HG03558 (cell line): ENCODE data around the gene RAB3C.
A peak's percentile ranks its signal among the peaks of the same experiment; 100 is the strongest.

ENCODE experiments used
- ATAC-seq: cut with Tn5 transposase; IDR thresholded peaks from one replicate; pipeline ENCODE4 v1.9.1; 2021; ENCODE audit warnings: moderate number of reproducible peaks; ENCODE audit not compliant: unreplicated experiment; ENCODE audit errors: extremely low read depth

RAB3C gene

DNA sequence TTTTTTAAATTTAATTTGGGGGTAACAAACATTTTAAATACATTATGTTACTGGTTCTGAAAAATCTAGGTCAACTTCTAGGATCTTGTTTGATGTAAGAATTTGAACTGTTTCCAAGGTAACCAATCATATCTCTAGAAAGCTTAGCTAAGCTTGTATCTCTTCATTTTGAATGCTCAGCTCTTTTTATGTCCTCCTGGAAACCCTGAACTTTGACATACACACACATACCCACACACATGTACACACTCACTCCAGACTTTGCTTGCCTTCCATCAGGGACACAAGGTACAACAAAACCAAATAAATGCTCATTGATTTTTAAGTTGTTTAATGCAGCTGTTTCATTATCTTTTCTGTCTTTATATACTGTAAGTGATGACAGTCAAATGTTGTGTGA is 178.5 kb downstream of the RAB3C start:
- ATAC-seq = no peak

DNA sequence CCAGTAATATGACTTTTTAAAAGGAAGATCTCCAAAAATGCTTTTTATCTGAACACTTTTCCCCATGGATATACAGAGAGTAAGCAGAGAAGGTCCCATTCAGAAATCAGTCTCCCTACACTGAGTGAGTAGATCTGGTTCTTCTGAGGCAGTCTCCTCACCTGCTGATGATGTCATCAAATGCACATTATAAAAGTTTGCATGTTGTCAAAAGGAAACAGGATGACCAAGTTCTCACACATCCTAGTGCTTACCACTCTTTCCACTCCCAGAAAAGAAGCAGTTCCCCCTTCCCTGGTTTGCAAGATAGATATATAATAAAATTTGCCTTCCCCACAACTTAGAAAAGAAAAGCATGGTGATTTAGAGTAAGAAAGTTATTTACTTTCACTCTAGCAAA is 180.5 kb downstream of the RAB3C start:
- no peak for ATAC-seq

DNA sequence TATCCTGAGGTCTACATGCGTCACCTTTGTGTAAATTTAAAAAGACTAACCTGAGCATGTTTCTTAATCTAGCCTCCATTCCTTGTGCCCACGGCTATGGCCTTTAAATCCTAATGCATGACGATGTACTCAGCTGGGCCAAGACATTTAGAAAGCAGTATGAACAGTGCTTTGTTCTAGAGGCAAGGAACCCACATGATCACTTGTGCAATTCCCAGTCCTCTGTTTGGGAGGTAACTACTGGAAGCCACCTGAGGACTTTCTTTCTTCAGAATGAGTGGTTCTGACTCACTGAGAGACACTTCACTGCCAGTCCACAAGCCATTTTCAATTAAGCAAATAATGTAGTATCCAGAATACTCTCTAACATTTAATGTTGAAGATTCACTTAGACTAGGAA is 181.3 kb downstream of the RAB3C start:
- ATAC-seq = no peak

DNA sequence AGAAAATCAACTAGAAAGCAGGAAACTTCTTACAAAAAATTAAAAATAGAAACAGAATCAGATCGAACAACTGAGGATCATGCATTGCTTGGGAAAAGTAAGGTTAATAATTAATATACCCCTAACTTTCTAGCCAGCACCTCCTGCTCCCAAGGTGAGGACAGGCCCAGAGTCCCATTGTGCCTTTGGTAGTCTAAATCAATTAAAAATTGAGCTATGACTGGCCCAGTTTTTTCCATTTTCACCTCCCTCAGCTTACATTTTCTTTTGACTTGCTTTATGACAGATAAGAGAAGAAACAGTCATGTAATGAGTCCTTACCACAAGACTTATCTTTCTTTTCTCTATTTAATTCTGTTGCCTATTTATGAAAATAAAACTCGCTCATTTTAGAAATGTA is 182.2 kb downstream of the RAB3C start:
- ATAC-seq = no peak

DNA sequence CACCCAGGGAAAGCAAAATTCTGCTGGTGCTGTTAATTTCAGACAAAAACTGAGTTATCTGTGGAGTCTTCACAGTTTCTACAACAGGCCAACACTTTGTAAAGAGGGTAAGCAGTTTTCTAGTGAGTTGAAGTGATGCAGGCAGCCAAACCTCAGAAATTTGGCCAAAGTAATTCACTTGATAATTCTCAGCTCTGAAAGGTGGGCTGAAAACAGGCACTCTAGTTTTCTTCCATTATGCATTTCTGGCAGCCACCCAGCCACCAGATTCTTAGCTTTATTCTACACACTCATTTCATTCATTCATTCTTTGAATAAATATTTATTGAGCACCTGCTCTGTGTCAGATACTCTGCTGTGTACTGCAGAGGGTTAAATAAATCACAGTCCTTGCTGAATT is 184.2 kb downstream of the RAB3C start:
- ATAC-seq = no peak

DNA sequence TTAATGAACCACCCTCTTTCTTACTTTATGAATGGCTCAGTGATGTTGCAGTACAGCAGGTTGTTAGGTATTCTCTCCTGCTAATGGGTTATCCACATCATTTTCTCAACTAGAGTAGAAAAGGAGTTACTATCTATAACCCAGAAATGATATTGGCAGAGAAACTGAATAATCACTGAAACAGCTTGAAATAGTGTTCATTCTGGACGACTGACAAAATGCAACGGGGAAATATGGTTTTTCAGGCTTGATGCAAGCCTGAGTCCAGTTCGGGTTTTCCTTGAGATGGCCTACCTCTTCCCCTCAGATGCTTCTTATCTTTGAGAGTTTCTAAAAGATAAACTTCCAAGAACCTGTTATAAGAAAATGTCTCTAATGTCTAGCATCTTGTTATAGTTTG is 187.3 kb downstream of the RAB3C start:
- no peak for ATAC-seq

DNA sequence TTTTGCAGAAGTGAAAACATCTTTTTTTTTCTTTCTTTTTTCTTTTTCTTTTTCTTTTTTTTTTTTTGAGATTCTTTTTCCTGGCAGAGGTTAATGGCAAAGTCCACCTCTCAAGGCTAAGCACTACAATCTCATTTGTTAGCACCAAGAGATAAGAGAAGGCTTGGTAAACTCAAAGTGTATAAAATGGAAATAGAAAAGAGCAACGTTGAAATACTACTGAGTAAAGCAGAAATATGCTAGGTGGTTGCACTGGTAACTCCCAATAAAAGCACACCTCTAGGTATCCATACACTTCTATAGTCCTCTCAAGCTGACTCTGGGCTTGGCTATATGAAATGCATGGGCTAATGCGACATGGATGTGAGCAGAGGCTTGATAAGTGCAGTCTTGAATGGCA is 188.9 kb downstream of the RAB3C start:
- ATAC-seq = no peak

DNA sequence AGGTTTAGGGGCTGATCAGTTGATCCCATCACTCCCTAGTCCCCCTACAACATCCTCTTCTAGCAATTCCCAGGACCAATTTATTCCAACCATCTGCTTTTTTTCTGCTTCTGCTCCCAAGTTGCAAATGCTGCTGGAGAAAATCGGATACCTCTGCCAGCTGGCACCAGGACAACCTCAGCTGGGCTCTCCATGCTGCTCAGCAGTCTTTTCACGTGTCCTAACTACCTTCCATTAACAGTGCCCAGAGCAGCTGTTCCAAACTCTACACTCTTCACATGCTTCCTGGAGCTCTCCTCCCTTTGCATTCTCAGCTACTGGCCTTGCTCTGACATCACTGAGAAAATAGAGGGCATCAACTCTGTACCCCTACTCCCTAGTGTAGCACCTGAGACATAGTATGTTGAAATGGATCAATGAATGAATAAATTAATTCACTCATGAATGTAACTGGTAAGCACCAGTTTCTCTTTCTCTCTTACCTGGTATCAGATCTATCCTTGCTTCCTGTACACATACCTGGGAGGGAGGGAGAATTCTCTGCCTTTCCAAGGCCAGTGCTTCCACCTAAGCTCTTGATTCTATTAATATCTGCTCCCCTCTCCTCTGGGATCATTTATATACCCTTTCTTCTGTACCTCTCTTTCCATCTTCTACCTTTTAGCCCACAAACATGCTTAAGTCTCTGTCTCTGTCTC is 191.0 kb downstream of the RAB3C start:
- no peak for ATAC-seq

DNA sequence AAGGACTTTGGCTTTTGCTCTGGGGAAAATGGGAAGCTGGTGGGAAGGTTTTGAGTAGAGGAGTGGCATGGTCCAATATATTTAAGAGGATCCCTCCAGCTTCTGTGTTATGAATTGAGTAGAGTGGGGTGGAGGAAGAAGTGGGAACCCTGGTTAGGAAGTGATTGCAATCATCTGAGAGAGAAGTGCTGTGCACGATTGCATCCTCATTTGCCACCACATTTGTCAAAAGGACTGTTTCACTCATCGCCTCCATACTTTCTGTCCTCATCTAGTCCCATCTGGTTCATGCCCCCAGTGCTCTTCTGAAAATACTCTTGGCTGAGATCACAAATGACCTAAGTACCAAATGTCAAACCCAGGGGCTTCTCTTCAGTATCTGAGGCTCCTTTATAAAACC is 192.1 kb downstream of the RAB3C start:
- ATAC-seq = no peak

DNA sequence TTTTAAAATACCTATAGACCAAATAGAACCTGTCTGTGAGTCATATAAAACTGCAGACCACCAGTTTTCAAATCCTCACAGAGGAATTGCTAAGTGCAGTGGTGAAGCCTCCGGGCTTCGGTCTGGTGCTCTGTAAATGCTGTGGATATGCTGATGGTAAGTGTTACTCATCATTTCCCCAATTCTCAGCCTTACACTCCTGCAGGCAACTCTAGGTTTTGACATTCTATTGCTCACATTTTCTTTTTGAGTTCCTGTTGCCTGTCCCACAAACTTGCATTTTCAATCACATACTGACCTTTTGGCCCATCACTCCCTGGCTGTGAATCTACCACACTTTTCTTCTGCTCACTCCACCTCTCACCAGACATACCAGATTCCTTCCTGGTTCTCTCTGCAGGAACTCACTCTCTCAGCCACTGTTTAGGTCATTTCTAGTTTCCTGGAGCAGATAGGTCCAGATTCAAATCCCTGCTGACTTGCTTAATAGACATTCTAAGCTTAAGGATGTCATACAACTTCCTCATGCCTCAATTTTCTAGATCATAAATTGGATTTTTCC is 192.9 kb downstream of the RAB3C start:
- ATAC-seq = peak; percentile 79

DNA sequence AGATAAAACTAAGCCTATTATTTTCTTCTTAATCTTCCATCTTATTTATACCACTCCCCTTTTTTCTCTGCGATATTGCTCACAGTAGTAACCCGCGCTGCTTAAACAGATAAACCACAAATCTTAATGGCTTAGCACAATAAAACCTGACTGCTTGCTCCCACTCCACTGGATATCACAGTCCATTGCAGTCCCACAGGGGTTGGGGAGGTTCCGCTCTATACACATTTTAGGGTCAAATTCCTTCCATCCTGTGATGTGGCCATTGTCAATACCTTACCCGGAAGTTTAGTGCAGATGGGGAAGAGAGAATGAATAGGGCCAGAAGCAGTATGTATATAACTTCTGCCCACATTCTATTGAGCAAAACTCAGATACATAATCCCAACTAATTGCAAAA is 193.7 kb downstream of the RAB3C start:
- no peak for ATAC-seq

DNA sequence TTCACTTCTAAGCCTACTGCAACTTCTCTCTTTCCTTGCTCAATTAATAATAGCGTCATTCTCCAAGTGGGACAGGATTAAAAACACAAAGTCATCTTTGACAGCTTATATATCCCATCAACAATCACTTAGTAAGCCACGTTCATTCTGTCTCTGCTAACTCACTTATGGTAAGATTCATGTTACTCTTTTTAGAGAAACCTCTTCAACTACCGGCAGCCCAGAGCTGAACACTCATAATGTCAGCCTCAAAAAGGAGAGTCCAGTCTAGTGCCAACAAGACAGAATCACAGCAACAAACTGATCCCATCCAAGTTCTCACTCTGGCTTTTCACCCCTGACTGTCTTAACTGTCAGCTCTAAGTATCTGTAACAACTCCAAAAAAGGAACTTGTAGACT is 196.0 kb downstream of the RAB3C start:
- ATAC-seq = no peak

DNA sequence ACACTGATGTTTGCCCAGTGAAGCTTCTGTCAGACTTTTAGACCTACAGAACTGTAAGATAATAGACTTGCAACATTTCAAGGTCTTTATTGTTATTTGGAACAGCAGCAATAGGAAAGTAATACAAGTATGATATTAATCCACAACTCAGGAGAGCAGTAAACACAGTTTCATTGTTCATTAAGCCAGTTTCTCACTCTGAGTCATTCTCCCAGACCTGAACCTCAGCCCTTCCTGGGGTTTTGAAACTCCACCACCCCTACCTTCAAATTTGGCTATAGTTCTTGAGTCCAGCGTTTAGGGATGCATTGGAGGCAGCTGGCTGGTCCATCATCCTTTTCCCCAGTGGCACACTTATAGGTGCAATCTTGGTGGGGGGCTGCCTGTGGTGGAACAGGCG is 203.2 kb downstream of the RAB3C start:
- ATAC-seq = peak; percentile 56

DNA sequence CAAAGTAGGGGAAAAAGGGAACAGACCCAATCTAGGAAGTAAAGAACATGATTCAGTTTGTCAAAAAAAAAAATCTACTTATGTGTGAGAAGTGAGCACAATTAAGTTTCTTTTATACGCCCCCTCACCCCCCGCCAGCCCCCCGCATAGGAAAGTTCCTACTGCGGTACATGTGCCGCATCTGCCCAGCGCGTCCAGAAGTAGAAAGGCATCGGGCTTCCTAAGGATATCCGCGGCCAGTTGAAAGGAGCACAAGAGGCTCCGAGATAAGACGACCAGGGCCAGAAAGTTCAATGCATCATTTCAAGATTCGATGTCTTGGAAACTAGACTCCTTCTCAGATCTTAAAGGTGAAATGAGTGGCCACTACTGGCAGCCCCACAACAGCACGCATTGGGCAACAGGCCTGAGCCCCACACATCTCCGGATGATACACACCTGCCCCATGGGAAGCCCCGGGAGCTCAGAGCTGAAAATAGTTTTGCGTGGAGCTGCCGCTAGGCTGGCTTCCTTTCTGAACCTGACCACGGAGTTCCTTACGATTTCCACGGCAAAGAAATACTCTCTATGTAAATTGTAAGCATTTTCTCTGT is 203.9 kb downstream of the RAB3C start:
- no peak for ATAC-seq

DNA sequence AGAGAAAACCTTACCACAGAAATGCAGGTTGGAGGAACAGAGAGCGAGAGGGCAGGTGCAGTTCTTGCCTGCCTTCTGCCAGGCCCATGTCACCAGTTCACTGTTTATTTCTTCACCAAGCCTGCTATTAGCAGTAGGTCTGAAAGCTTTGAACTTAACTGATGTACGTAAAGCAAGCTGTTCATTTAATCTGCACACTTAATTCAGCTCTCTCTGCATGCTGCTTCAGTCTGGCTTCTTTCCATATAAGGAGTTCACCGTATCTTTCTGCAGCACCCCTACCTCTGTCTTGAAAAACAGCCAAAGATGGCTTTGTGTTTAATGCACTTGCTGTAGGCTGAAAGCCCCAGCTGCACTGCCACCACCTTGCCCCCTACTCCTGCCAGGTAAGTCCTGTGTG is 205.1 kb downstream of the RAB3C start:
- no peak for ATAC-seq

DNA sequence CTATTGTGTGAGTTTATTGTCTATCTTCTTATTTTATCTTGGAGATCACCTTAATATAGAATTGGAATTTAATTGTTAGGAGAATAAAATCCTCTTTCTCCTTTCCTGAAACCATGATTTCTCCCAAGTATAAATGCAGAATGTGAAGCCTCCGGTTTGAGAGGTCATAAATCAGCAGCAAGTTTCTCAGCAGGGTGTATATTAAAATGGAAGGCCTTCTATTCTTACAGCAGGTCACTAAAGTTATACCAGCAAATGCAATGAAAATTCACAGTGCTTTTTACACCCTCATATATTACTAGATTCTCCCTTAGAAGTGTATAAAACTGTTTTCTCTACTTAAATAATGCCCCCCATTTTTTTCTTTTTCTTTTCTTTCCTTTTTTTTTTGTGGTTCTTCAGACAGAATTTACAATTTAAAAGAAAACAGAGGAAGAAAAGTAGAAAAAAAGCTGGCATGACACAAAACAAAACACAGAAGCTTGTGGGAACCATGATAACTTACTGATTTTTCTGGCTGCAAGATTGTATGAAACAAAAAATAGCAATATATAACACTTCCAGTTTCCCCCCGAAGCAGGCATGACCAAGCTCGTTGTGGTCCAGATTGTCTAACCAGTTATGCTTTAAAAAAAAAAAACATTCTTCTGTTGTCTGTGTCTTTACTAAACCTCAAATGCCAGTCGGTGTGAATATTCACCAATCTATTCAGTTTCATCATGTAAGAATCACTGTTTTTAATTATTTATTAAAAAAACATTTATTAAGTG is 211.2 kb downstream of the RAB3C start:
- ATAC-seq = no peak

DNA sequence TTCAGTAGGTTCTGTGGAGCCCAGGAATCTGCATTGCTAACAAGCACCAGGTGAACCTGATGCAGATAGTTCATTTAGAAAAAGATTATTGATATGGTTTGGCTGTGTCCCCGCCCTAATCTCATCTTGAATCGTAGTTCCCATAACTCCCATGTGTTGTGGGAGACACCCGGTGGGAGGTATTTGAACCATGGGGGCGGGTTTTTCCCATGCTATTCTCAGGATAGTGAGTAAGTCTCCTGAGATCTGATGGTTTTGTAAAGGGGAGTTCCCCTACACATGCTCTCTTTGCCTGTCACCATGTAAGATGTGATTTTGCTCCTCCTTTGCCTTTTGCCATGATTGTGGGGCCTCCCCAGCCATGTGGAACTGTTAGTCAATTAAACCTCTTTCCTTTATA is 212.0 kb downstream of the RAB3C start:
- ATAC-seq = no peak

DNA sequence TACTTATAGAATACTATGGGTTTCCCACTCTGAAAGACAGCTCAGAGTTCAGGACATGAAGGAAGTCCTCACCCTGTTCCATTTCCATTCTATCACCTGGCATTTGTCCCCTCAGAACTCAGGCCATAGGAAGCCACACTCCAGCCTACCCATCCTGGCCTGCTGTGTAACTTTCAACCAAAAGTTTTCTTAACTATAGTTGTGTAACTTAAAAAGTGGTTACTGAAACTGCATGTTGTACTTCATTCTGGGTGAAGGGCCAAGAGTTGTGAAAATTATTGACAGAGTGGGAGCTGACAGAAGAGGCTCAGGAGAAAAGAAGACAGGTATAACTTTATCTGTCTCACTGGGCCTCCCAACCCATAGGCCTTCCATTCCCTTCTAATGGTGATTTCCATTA is 212.5 kb downstream of the RAB3C start:
- no peak for ATAC-seq

DNA sequence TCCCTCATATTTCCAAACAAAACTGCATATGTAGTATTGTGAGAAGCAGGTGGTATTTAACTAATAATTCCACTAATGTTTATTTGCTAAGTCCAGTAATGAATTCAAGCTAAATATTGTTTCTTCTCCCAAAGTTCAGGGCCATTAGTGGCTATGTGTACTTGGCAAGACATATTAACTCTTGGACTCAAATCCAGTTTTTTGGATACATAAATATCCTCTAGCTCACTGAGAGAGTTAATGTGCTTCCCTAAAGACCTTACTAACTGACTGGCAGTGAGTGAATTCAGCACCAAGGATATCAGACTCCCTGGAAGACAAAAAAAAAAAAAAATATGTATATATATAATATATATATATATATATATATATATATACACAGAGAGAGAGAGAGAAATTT is 214.1 kb downstream of the RAB3C start:
- no peak for ATAC-seq

DNA sequence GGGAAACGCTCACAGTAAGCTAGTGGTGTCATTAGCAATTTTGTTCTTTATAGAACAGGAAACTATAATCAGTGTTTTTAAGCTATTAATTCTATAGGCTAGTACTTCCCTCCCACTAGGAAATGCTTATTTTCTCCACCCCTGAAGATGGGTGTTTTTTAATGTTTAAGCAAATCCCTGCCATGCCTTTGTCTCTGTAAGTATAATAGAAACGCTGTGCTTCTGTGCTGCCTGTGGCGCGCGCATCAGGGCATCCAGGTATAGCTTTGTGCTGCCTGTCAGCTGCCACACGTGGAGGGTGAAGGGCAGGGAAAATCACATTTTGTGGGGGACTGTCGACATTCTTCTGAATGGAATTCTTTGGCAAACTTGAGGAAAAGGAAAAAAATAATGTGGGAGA is 217.5 kb downstream of the RAB3C start:
- ATAC-seq = no peak

DNA sequence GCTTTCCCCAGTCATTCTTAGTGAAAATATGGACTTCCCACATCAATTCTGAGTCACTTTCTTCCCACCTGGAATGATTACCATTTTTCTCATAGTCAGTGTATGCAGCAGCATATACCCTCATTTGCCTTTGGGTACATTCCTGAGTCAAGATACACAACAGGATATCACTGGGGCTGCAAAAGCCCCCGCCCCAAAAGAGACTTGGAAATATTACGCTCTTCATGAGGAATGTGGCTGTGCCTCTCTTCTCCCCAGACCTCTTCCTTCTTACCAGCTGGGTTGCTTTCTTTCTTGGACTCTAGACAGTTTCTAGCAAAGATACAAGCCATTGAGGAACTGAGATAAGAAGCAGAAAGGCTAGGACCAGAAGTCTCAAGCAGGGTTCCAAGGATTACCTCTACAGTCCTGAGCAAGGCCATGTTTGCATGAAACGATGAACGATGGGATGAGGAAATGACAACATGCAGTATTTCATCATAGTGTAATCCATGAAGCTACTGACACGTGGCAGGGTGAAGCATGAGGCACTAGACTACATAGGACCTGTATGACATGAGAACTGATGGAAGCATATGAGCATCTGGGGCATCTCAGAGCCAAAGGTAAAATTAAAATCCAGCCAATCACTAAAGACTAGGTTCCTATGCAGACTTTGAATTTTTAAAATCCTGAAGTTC is 218.1 kb downstream of the RAB3C start:
- no peak for ATAC-seq
